A673 (cell line): ENCODE measurements around the gene BCL2. TPM values are rescaled to one million over a fixed set of nuclear protein-coding genes. Genes with fewer than 3 reads are reported as not detected.

Source experiments
- BruUV-seq: library from RNA; stranded (reverse); fragments of 400-500 nt; replicated peaks from 2 replicates; lab custom pipeline; 2021; lab: Mats Ljungman, UMichigan
- CTCF ChIA-PET: fragments of 300-600 bp; sonication (Branson Sonifier 250); formaldehyde crosslinking; loops from one replicate; lab custom pipeline; 2022; ENCODE audit warnings: antibody characterized with exemption; lab: Charles Lee
- POLR2A ChIA-PET: fragments of 300-600 bp; sonication (Branson Sonifier 250); formaldehyde crosslinking; loops from one replicate; lab custom pipeline; 2022; ENCODE audit warnings: antibody characterized with exemption; ENCODE audit not compliant: low non-redundant PET; lab: Charles Lee
- DNase-seq: peaks from one replicate; pipeline ENCODE4 v3.0.0-alpha.2; 2015; ENCODE audit warnings: low spot score
- H3K27ac ChIP-seq: fragments of 200-600 bp; sonication (generic); 2 replicates; pipeline ENCODE4 v1.5.1; 2016; ENCODE audit warnings: mixed run types, low read depth, mild to moderate bottlenecking, mixed read lengths, antibody characterized with exemption, low read length; ENCODE audit not compliant: poor library complexity, severe bottlenecking
- H3K27me3 ChIP-seq: fragments of 200-600 bp; sonication (generic); replicated peaks from 2 replicates; pipeline ENCODE4 v1.6.1; 2017; ENCODE audit warnings: mixed run types, low read depth, mild to moderate bottlenecking, mixed read lengths, antibody characterized with exemption, low read length; ENCODE audit not compliant: insufficient read depth, poor library complexity
- H3K36me3 ChIP-seq: fragments of 200-600 bp; sonication (generic); 2 replicates; pipeline ENCODE4 v1.6.1; 2016; ENCODE audit warnings: mixed run types, mild to moderate bottlenecking, mixed read lengths, antibody characterized with exemption, low read length; ENCODE audit not compliant: insufficient read depth, poor library complexity, severe bottlenecking
- H3K4me1 ChIP-seq: fragments of 200-600 bp; sonication (generic); 2 replicates; pipeline ENCODE4 v1.6.1; 2017; ENCODE audit warnings: mixed run types, mild to moderate bottlenecking, mixed read lengths, antibody characterized with exemption, low read length; ENCODE audit not compliant: insufficient read depth, poor library complexity, severe bottlenecking
- H3K4me3 ChIP-seq: fragments of 200-600 bp; sonication (generic); 2 replicates; pipeline ENCODE4 v1.5.1; 2016; ENCODE audit warnings: low read depth, mixed run types, mild to moderate bottlenecking, mixed read lengths, low read length; ENCODE audit not compliant: poor library complexity, severe bottlenecking
- H3K9me3 ChIP-seq: fragments of 200-600 bp; sonication (generic); 2 replicates; pipeline ENCODE4 v1.6.1; 2016; ENCODE audit warnings: mixed run types, low read depth, mild to moderate bottlenecking, mixed read lengths, antibody characterized with exemption, low read length; ENCODE audit not compliant: poor library complexity, severe bottlenecking
- EZH2 ChIP-seq: fragments of 200-600 bp; sonication (generic); IDR thresholded peaks from 2 replicates; pipeline ENCODE4 v1.6.1; 2017; ENCODE audit warnings: borderline replicate concordance, low read depth, mild to moderate bottlenecking, mixed read lengths, antibody characterized with exemption, low read length; ENCODE audit not compliant: poor library complexity, severe bottlenecking
- intact Hi-C: fragments of 100-400 bp; cut with micrococcal nuclease; formaldehyde crosslinking; loops from one replicate; pipeline ENCODE4 v1.10.0; 2022; ENCODE audit not compliant: unreplicated experiment
- total RNA-seq: library from RNA; stranded (reverse); gene quantifications from 2 replicates; pipeline ENCODE4 v1.2.3, GENCODE V29; 2021
- TF ChIP-seq, protein P1 (sequence below): fragments of 300-800, 200-600 bp; sonication (generic); conservative IDR thresholded peaks from 2 replicates; pipeline ENCODE4 v1.5.1; 2017; ENCODE audit warnings: low read depth, mild to moderate bottlenecking, antibody characterized with exemption, low read length, moderate library complexity, mixed read lengths

BCL2 gene
- total RNA-seq, 1 experiment from 2014 or later = 24.9 TPM

DNA sequence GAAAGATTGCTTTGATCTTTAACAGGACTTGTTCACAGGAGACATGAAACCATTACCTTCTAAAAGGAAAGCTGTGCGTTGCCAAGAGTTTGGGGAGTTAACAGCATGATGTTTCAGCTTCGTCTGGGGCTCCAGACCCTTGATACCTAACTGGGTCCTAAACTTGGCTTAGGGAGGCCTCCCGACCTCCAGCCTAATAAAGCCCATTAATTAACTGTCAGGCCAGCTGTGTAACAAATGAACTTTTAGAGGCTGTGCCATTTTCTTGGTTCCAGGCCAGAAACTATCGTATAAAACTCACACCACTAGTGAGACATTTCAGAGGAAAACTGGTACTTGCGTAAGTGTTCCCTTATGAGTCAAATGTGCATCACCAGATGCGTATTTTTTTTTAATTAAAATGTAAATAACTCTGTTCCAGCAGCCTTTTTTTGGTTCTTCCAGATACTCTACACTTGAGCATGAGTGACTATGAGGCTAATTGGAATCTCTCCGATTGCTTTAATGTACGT is 236.5 kb downstream of the BCL2 start:
- Histone ChIP-seq H3K9me3 (no peaks in the 10 kb centered on the region), H3K4me1 (no peaks in the 10 kb centered on the region), H3K36me3 (no peaks in the 10 kb centered on the region), H3K4me3 (no peak overlapping the region), H3K27me3 (no peaks in the 10 kb centered on the region), H3K27ac (no peak overlapping the region)
- TF ChIP-seq, protein P1, sequence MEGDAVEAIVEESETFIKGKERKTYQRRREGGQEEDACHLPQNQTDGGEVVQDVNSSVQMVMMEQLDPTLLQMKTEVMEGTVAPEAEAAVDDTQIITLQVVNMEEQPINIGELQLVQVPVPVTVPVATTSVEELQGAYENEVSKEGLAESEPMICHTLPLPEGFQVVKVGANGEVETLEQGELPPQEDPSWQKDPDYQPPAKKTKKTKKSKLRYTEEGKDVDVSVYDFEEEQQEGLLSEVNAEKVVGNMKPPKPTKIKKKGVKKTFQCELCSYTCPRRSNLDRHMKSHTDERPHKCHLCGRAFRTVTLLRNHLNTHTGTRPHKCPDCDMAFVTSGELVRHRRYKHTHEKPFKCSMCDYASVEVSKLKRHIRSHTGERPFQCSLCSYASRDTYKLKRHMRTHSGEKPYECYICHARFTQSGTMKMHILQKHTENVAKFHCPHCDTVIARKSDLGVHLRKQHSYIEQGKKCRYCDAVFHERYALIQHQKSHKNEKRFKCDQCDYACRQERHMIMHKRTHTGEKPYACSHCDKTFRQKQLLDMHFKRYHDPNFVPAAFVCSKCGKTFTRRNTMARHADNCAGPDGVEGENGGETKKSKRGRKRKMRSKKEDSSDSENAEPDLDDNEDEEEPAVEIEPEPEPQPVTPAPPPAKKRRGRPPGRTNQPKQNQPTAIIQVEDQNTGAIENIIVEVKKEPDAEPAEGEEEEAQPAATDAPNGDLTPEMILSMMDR = no peak
- TF ChIP-seq EZH2 = no peak
- no TSS peak for BruUV-seq
- CTCF ChIA-PET = no interaction called here
- intact Hi-C loops = no loop called here
- DNase-seq = no peak
- POLR2A ChIA-PET = no interaction called here

- no peak for DNase-seq
- Histone ChIP-seq H3K4me3 (no peak overlapping the region), H3K36me3 (no peaks in the 10 kb centered on the region), H3K27ac (no peak overlapping the region), H3K9me3 (no peaks in the 10 kb centered on the region), H3K4me1 (no peaks in the 10 kb centered on the region), H3K27me3 (no peaks in the 10 kb centered on the region)
- no TSS peak for BruUV-seq
- POLR2A ChIA-PET = no interaction called here
- CTCF ChIA-PET = no interaction called here
- intact Hi-C loops = no loop called here
- no peak for TF ChIP-seq EZH2
- TF ChIP-seq, protein P1 = no peak
These were observed 237.1 kb downstream of the BCL2 start for GRCh38 chr18:63082366-63083019.

DNA sequence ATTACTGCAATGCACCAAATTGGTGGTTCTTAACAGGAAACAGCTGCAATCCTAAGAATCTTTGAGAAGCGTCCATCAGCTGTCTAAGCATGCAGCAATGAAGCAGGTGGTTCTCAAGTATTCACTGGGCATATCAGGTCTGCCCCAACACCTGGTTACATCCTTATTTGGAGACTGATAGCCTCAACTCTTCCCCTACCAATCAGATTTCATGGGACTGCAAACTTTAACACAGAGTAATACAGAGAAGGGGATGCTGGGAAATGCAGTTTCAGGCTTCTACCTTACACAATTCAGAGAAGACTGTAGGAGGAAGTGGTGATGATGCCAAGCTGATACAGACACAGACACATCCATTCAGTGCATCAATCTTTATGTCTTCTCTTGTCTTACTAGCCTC is 240.5 kb downstream of the BCL2 start:
- no peak for DNase-seq
- TF ChIP-seq, protein P1 = no peak
- no peak for TF ChIP-seq EZH2
- no TSS peak for BruUV-seq
- intact Hi-C loops = no loop called here
- no peak overlapping the region for H3K27ac ChIP-seq
- H3K4me1 ChIP-seq = peaks cover 5% of the 10 kb centered on the region
- no peaks in the 10 kb centered on the region for H3K27me3 ChIP-seq
- H3K9me3 ChIP-seq = no peaks in the 10 kb centered on the region
- no peak overlapping the region for H3K4me3 ChIP-seq
- POLR2A ChIA-PET = no interaction called here
- CTCF ChIA-PET = no interaction called here
- no peaks in the 10 kb centered on the region for H3K36me3 ChIP-seq
